ENCODE measurements around the gene LAMTOR2. TPM values are rescaled to one million over a fixed set of nuclear protein-coding genes. Genes with fewer than 3 reads are reported as not detected.

Gene LAMTOR2
- total and polyA plus RNA-seq, 2 of the 8 experiments (the other 6 are each of a cell fraction or from before 2014, with no cell fraction given), result 54.7 to 122 TPM

DNA sequence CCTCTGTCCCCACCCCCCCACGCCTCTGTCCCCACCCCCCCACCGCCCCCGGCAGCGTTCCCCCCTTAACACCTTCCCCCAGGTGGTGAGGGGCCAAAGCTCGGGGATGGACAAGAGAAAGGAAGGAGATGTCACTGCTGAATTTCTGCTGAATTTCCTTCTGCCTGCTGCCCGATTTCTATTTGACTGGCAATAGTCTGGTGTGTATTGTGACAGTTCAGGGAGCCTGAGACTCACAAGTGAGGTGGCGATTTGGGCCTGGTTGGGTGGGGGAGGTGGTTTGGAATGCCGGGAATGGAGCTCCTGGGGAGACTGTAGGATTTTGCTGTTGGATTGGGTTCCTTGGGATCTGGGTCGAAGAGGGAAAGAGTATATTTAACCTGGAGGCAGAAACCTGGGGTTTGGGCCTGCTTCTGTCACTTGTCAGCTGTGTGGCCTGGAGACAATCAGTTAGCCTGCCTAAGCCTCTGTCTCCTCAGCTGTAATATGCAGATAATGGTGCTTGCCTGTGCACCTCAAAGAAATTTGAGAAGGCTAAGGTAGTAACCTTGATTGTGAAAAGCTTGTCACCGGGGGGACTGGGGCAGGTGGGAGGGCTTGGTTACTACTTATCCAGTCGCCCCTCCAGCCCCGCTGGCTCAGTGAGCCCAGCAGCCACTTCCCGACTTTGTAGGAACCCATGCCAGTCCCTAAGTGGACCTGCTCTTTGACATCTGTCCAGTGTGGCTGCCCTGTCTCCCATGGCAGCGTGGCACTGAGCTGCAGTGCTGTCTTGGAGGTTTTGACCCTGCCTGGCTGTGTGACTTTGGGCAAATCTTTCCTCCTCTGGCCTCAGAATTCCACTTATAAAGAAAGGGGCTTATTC is 52.3 kb downstream of the LAMTOR2 start (continued):
- TF ChIP-seq RNF2 (IDR thresholded peaks at IDR 0.05; ENCODE audit: borderline replicate concordance, low read depth, low read length, missing control alignments, poor library complexity, severe bottlenecking) (no peak), TEAD4 (IDR thresholded peaks at IDR 0.05; ENCODE audit: low read depth, low read length) (peak; percentile 98), HDAC6 (IDR thresholded peaks at IDR 0.05; ENCODE audit: low read depth, low read length) (no peak), EP300 (IDR thresholded peaks at IDR 0.05; ENCODE audit: borderline replicate concordance in 1 of 2, low read depth in 2 of 2, low read length in 2 of 2) (peak in 1 of 2 experiments; percentile 73; a peak in 1 of 3 replicates), TAF1 (IDR thresholded peaks at IDR 0.05; ENCODE audit: low read depth, low read length) (peak; percentile 30; the same call in 1 of the 2 replicates), TBP (IDR thresholded peaks at IDR 0.05; ENCODE audit: low read depth, low read length) (no peak), ASH2L (IDR thresholded peaks at IDR 0.05; ENCODE audit: low read length) (peak; percentile 25), ZNF274 (IDR thresholded peaks at IDR 0.05; ENCODE audit: borderline replicate concordance, extremely low read depth, low read length) (no peak), JUND (IDR thresholded peaks at IDR 0.05; ENCODE audit: low read length) (no peak), CHD2 (IDR thresholded peaks at IDR 0.05; ENCODE audit: low read length) (peak; percentile 63; the same call in 1 of the 2 replicates), POLR2AphosphoS5 (IDR thresholded peaks at IDR 0.05; ENCODE audit: low read depth, low read length) (peak; percentile 41; the same call in 1 of the 2 replicates), RXRA (IDR thresholded peaks at IDR 0.05; ENCODE audit: insufficient read depth, low read depth, low read length) (no peak), PHF8 (conservative IDR thresholded peaks at IDR 0.05; ENCODE audit: low read depth, low read length) (no peak), KDM4A (IDR thresholded peaks at IDR 0.05; ENCODE audit: low read depth, low read length, severe bottlenecking) (no peak)
- TF ChIP-seq, protein P1, sequence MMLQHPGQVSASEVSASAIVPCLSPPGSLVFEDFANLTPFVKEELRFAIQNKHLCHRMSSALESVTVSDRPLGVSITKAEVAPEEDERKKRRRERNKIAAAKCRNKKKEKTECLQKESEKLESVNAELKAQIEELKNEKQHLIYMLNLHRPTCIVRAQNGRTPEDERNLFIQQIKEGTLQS (IDR thresholded peaks at IDR 0.05; ENCODE audit: insufficient read depth, low read depth, low read length), result no peak
- TF ChIP-seq, protein P2, sequence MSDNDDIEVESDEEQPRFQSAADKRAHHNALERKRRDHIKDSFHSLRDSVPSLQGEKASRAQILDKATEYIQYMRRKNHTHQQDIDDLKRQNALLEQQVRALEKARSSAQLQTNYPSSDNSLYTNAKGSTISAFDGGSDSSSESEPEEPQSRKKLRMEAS (IDR thresholded peaks at IDR 0.05), result no peak; the same call in 1 of the 2 replicates
- TF ChIP-seq, protein P3, sequence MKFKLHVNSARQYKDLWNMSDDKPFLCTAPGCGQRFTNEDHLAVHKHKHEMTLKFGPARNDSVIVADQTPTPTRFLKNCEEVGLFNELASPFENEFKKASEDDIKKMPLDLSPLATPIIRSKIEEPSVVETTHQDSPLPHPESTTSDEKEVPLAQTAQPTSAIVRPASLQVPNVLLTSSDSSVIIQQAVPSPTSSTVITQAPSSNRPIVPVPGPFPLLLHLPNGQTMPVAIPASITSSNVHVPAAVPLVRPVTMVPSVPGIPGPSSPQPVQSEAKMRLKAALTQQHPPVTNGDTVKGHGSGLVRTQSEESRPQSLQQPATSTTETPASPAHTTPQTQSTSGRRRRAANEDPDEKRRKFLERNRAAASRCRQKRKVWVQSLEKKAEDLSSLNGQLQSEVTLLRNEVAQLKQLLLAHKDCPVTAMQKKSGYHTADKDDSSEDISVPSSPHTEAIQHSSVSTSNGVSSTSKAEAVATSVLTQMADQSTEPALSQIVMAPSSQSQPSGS (IDR thresholded peaks at IDR 0.05; ENCODE audit: low read length), result no peak
- TF ChIP-seq, protein P4, sequence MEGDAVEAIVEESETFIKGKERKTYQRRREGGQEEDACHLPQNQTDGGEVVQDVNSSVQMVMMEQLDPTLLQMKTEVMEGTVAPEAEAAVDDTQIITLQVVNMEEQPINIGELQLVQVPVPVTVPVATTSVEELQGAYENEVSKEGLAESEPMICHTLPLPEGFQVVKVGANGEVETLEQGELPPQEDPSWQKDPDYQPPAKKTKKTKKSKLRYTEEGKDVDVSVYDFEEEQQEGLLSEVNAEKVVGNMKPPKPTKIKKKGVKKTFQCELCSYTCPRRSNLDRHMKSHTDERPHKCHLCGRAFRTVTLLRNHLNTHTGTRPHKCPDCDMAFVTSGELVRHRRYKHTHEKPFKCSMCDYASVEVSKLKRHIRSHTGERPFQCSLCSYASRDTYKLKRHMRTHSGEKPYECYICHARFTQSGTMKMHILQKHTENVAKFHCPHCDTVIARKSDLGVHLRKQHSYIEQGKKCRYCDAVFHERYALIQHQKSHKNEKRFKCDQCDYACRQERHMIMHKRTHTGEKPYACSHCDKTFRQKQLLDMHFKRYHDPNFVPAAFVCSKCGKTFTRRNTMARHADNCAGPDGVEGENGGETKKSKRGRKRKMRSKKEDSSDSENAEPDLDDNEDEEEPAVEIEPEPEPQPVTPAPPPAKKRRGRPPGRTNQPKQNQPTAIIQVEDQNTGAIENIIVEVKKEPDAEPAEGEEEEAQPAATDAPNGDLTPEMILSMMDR (IDR thresholded peaks at IDR 0.05; ENCODE audit: control extremely low read depth in 1 of 3, insufficient read depth in 1 of 3, low read depth in 1 of 3, low read length in 3 of 3), result no peak
